Measurements from ENCODE around the gene SHISA6. TPM values are rescaled to one million over a fixed set of nuclear protein-coding genes. Genes with fewer than 3 reads are reported as not detected.

SHISA6 gene
- total RNA-seq, 1 experiment from 2014 or later, result 21.1 TPM

DNA sequence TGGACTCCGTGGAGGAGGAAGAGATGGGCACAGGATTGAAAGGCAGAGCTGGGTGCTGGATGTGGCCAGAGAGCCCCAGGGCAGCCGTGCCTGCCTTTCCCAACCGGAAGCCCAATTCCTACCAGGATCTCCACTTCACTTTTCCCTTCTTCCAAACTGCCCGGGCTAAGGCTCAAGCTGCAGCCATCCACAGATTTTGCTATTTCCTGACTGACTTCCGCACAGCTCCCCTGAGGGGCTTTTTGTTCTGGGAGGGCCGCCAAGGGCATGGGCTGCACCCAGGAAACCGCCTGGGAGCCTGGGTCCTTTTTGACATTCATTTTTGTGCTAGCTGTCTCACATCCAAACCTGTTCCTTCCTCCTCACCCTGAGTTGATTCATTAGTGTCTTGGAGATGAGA lies 4.2 kb downstream of the SHISA6 start:
- no peaks in the 10 kb centered on the region for H3K4me1 Mint-ChIP-seq (ENCODE audit: low read depth, unreplicated experiment)
- no peaks in the 10 kb centered on the region for H3K36me3 ChIP-seq (ENCODE audit: control insufficient read depth, insufficient read depth, low read length)
- POLR2A ChIA-PET, result no interaction called here
- H3K27me3 ChIP-seq (replicated peaks; ENCODE audit: control insufficient read depth, insufficient read depth, low read length), result no peaks in the 10 kb centered on the region
- no peak for DNase-seq
- H3K27ac Mint-ChIP-seq (ENCODE audit: unreplicated experiment), result no peak overlapping the region
- no peaks in the 10 kb centered on the region for H3K4me1 ChIP-seq
- CTCF ChIA-PET, result no interaction called here
- H3K9me3 Mint-ChIP-seq (ENCODE audit: unreplicated experiment), result no peaks in the 10 kb centered on the region
- TF ChIP-seq, protein P1, sequence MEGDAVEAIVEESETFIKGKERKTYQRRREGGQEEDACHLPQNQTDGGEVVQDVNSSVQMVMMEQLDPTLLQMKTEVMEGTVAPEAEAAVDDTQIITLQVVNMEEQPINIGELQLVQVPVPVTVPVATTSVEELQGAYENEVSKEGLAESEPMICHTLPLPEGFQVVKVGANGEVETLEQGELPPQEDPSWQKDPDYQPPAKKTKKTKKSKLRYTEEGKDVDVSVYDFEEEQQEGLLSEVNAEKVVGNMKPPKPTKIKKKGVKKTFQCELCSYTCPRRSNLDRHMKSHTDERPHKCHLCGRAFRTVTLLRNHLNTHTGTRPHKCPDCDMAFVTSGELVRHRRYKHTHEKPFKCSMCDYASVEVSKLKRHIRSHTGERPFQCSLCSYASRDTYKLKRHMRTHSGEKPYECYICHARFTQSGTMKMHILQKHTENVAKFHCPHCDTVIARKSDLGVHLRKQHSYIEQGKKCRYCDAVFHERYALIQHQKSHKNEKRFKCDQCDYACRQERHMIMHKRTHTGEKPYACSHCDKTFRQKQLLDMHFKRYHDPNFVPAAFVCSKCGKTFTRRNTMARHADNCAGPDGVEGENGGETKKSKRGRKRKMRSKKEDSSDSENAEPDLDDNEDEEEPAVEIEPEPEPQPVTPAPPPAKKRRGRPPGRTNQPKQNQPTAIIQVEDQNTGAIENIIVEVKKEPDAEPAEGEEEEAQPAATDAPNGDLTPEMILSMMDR (IDR thresholded peaks at IDR 0.05; ENCODE audit: insufficient read depth in 1 of 2, low read depth in 1 of 2, low read length in 1 of 2, severe bottlenecking in 1 of 2, unreplicated experiment in 1 of 2), result no peak
- intact Hi-C loops (cut with micrococcal nuclease; ENCODE audit: unreplicated experiment), result no loop called here
- H3K4me3 Mint-ChIP-seq (ENCODE audit: unreplicated experiment), result peak overlapping the region; percentile 45
- H3K27me3 Mint-ChIP-seq (ENCODE audit: insufficient read depth, unreplicated experiment), result no peaks in the 10 kb centered on the region
- H3K36me3 Mint-ChIP-seq (ENCODE audit: insufficient read depth, unreplicated experiment), result peaks cover 37% of the 10 kb centered on the region
- no TSS peak for BruUV-seq (replicated peaks)
- no peak overlapping the region for H3K4me3 ChIP-seq (ENCODE audit: low read depth, low read length)
- H3K9me3 ChIP-seq, result no peaks in the 10 kb centered on the region

DNA sequence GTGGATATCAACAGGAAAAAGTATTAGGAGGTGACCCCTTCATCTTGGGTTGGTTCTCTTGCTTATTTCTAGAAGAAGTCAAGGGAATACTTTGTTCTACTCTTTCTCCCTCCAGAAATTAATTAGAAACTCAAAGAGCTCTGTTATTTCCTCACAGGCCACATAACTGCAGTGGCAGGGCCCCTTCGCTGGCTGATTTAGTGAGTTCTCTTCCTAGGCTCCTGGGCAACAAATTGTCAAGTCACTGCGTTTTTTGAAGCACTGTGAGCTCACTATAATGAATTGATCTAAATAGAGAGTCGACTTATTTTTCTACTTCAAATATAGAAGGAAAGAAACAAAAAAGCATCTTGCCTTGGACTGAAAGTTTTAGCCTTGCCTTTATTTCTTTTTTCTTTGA lies 4.8 kb downstream of the SHISA6 start:
- H3K9me3 Mint-ChIP-seq (ENCODE audit: unreplicated experiment), result no peaks in the 10 kb centered on the region
- H3K27me3 ChIP-seq (replicated peaks; ENCODE audit: control insufficient read depth, insufficient read depth, low read length), result no peaks in the 10 kb centered on the region
- no peaks in the 10 kb centered on the region for H3K9me3 ChIP-seq
- POLR2A ChIA-PET, result no interaction called here
- CTCF ChIA-PET, result no interaction called here
- H3K36me3 Mint-ChIP-seq (ENCODE audit: insufficient read depth, unreplicated experiment), result peaks cover 41% of the 10 kb centered on the region
- no peaks in the 10 kb centered on the region for H3K4me1 ChIP-seq
- H3K4me3 Mint-ChIP-seq (ENCODE audit: unreplicated experiment), result no peak overlapping the region
- no peaks in the 10 kb centered on the region for H3K4me1 Mint-ChIP-seq (ENCODE audit: low read depth, unreplicated experiment)
- H3K36me3 ChIP-seq (ENCODE audit: control insufficient read depth, insufficient read depth, low read length), result no peaks in the 10 kb centered on the region
- TF ChIP-seq, protein P1 (IDR thresholded peaks at IDR 0.05; ENCODE audit: insufficient read depth in 1 of 2, low read depth in 1 of 2, low read length in 1 of 2, severe bottlenecking in 1 of 2, unreplicated experiment in 1 of 2), result no peak
- intact Hi-C loops (cut with micrococcal nuclease; ENCODE audit: unreplicated experiment), result no loop called here
- no peak for DNase-seq
- no peak overlapping the region for H3K4me3 ChIP-seq (ENCODE audit: low read depth, low read length)
- no TSS peak for BruUV-seq (replicated peaks)
- no peak overlapping the region for H3K27ac Mint-ChIP-seq (ENCODE audit: unreplicated experiment)
- no peaks in the 10 kb centered on the region for H3K27me3 Mint-ChIP-seq (ENCODE audit: insufficient read depth, unreplicated experiment)

DNA sequence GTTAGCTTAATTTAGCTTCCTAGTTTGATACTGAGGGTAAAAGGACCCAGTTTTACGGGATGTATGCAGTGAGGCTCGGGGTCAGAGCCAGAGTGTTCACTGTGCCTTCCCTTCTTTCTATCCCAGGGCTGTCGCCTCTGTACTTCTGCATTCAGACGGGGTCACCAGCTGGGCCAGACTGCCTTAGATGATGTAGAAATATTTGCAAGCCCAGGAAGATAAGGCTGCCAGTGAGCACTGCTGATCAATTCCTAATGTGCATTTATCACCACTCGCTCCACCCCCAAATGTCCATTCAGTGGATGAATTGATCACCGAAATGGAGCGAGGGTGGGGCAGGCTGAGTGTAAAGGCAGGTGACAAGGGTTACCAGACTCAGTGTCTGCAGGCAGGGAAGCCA lies 9.1 kb downstream of the SHISA6 start:
- no peak overlapping the region for H3K4me3 ChIP-seq (ENCODE audit: low read depth, low read length)
- CTCF ChIA-PET, result no interaction called here
- no TSS peak for BruUV-seq (replicated peaks)
- TF ChIP-seq, protein P1 (IDR thresholded peaks at IDR 0.05; ENCODE audit: insufficient read depth in 1 of 2, low read depth in 1 of 2, low read length in 1 of 2, severe bottlenecking in 1 of 2, unreplicated experiment in 1 of 2), result no peak
- Mint-ChIP-seq H3K9me3 (ENCODE audit: unreplicated experiment) (no peaks in the 10 kb centered on the region), H3K27me3 (ENCODE audit: insufficient read depth, unreplicated experiment) (no peaks in the 10 kb centered on the region), H3K4me1 (ENCODE audit: low read depth, unreplicated experiment) (no peaks in the 10 kb centered on the region), H3K27ac (ENCODE audit: unreplicated experiment) (no peak overlapping the region), H3K4me3 (ENCODE audit: unreplicated experiment) (no peak overlapping the region), H3K36me3 (ENCODE audit: insufficient read depth, unreplicated experiment) (peaks cover 37% of the 10 kb centered on the region)
- DNase-seq, result no peak
- no peaks in the 10 kb centered on the region for H3K9me3 ChIP-seq
- no peaks in the 10 kb centered on the region for H3K4me1 ChIP-seq
- POLR2A ChIA-PET, result no interaction called here
- no peaks in the 10 kb centered on the region for H3K36me3 ChIP-seq (ENCODE audit: control insufficient read depth, insufficient read depth, low read length)
- intact Hi-C loops (cut with micrococcal nuclease; ENCODE audit: unreplicated experiment), result no loop called here
- H3K27me3 ChIP-seq (replicated peaks; ENCODE audit: control insufficient read depth, insufficient read depth, low read length), result no peaks in the 10 kb centered on the region
